HepG2 (cell line): ENCODE data around the gene RPS6KB2.

ENCODE experiments used
- KMT2A ChIP-seq: sonication (generic); formaldehyde crosslinking; IDR thresholded peaks from 2 replicates; pipeline ENCODE4 v1.4.0; 2020; ENCODE audit warnings: missing genetic modification reagents
- PHF20 ChIP-seq: sonication (generic); formaldehyde crosslinking; IDR thresholded peaks from 2 replicates; pipeline ENCODE4 v1.5.0; 2020; ENCODE audit warnings: mild to moderate bottlenecking, missing genetic modification reagents
- TARDBP ChIP-seq: sonication (generic); formaldehyde crosslinking; IDR thresholded peaks from 2 replicates; pipeline ENCODE4 v1.8.0; 2022; ENCODE audit warnings: mild to moderate bottlenecking, missing genetic modification reagents

DNA sequence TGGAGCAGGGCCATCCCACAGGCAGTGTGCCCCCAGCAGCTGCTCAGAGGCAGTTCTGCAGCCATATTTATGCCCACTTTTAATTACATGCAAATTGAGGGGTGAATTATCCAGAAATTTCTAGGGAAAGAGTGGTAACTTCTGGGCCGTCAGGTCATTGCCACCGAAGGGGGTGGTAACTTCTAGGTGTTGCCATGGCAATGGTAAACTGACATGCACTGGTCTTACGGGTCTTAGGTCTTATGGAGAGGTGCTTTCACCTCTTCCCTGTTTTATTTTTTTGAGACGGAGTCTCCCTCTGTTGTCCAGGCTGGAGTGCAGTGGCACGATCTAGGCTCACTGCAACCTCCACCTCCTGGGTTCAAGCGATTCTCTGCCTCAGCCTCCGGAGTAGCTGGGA, 44.6 kb downstream of the RPS6KB2 start:
- TF ChIP-seq KMT2A (CRISPR knock-in tag) (no peak), TARDBP (CRISPR knock-in tag) (no peak), PHF20 (CRISPR knock-in tag) (no peak)
